Inflammatory macrophage (primary cell): ENCODE measurements around the gene OSCAR.

Experiments
- DNase-seq, 2 donors: peaks; one replicate each; pipeline ENCODE4 v3.0.0-alpha.2; 2020 to 2022

Gene OSCAR

GRCh38 chr19:54084410-54084809, 16.2 kb downstream of the OSCAR start:
- no peak for DNase-seq

DNA sequence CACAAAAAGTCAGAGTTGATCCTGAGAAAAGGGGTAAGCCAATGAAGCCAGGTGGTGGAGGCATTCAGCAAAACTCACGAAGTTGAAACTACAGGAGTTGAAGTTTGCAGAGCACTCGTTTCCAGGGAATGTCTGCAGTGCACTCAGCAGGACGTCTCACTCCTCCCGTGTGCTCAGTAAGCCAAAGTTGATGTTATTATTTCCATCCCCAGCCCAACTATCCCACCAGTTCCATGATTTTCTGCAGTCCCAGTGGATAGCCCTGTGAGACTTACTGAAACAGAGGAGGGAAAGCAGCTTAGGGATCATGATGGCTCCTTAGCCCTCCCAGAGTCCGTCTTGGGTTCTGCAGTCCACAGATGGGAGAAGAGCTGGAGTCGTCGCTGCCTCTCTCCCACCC, 19.6 kb downstream of the OSCAR start, which contains the start of gene TARM1:
TARM1 (minus strand) TSS at position 334 of the 400 bp plus-strand sequence; CDS start at position 309, 25 bp downstream.
- DNase-seq = peak in 1 of 2 donors; percentile 15

DNA sequence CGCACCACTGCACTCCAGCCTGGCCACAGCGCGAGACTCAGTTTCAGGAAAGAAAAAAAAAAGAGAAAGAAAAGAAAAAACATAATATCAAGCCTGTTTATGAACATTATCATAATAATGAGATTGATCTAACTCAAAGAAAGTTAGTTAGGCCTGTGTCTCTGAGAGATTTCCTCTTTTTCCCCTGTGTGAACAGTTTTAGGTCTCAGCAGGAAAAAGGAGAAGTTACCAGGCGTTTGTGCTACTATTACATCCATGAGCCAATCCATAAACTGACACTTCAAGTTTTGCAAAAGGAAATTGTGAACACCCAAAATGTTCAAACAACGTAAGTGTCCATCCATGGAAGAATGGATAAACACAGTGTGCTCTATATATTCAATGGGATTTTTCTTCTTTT, 23.3 kb downstream of the OSCAR start:
- peak; percentile 72 to 84 for DNase-seq

- no peak for DNase-seq
Observed at GRCh38 chr19:54074851-54075250, 25.8 kb downstream of the OSCAR start.

DNA sequence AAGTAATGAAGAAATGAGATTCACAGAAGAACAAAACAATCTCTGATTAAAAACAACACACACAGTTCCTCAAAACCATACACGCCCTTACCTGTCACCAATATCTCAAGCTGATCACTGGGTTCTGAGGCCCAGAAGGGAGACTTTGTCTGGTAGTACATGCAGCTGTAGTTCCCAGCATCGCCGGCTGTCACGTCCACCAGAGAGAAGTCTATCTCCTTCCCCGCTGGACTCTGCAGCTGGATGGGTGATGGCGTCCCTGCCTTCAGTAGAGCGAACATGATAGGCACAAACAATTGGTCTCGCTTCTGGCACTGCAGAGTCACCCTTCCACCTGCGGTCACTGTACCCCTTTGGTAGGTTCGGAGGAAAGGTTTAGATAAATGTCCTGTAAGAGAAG, 26.8 kb downstream of the OSCAR start:
- DNase-seq = no peak

DNA sequence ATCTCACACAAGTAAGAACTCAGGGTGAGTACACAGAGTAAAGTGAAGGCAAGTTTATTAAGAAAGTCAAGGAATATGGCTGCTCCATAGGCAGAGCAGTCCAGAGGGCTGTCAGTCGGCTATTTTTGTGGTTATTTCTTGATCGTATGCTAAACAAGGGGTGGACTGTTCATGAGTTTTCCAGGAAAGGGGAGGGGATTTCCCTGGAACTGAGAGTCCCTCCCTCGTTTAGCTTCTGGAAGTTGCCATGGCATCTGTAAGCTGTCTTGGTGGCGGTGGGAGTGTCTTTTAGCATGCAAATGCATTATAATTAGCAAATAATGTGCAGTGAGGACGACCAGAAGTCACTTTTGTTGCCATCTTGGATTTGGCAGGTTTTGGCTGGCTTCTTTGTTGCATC, 31.1 kb downstream of the OSCAR start:
- no peak for DNase-seq

DNA sequence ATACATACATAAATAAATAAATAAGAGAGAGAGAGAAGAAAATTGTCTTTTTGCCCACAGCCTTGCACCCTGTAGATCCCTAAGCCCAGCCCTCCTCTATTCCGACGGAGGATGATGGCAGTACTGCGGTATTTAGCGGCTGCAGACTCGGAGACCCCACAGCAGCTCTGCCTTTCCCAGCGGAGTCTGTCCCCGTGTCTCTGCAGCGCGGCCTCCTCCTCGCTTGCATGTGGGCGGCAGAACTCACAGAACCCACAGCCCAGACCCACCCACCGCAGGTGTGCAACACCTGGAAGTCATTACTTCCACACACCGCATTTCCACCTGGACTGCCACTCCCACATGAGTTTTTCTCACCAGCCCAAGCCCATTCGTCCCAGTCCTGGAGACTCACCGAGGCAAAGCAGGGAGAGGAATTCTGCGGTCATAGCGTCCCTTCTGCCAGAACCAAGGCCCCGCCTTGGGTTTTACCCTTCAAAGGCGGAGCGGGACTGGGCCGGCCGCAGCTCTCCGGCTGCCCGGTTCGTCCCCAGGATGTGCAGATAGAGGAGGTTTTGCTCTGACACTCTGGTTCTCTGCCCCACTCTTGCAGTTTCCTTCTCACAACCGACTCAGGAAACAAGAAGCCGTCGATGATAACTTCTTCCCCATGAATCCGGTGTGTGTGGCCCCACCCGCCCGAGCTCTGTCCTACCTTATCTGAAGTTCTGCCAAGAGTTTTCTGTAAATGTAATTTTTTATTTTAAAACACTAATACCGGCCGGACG, 37.1 kb downstream of the OSCAR start, which contains the start of gene VSTM1:
VSTM1 (minus strand) TSS at position 548 of the 767 bp plus-strand sequence; CDS start at position 428, 120 bp downstream.
- no peak for DNase-seq

DNA sequence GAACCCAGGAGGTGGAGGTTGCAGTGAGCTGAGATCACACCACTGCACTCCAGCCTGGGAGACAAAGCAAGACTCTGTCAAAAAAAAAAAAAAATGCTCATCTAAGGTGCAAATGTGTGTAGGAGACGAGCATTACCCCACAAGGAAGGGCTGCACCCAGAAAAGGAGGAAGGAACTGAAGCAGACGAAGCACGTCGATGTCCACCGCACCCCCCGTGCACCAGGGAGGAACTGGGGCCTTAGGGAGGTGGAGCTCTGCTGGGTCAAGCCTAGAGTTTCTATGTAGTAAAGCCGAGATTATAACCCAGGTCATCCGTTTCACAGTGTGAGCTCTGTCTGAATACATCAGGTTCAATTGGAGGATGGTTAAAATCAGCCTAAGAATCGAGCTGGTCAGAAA, 38.0 kb downstream of the OSCAR start:
- DNase-seq = peak; percentile 69 to 86

DNA sequence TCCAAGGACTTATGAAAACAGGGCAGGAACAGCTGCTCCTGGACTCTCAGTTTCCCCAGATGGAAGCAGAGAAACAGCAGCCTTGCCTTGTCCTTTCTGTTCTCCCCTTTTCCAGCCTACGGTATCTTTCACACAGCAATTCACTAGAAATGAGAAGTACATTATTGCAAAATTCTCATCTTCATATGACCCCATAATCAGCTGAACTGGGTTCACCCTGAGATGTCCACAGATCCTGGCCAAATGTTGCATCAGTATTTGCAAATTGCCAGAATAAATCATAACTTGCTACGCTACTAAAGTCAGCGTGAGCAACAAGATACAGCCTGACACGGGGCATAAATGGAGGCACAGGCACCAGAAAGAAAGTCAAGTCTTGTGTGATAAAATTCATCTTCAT, 53.0 kb downstream of the OSCAR start:
- peak; percentile 79 to 97 for DNase-seq

DNA sequence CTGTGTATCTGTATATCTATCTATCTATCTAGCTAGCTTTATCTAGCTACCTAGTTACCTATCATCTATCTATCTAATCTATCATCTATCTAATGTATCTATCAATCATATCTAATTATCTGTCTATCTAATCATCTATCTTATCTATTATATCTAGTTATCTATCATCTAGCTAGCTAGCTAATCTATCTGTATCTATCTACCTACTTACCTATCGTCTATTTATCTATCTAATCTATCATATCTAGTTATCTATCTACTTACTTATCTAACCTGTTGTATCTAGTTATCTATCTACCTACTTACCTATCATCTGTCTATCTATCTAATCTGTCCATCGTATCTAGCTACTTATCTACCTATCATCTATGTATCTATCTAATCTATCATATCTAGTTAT, 54.8 kb downstream of the OSCAR start:
- DNase-seq = no peak
